HepG2 (cell line): ENCODE results near the gene RBM8A. TPM values are rescaled to one million over a fixed set of nuclear protein-coding genes. Genes with fewer than 3 reads are reported as not detected.
A peak's percentile ranks its signal among the peaks of the same experiment; 100 is the strongest.

Experiments
- ATAC-seq: fragments of 200-7000 bp; cut with Tn5 transposase; 3 replicates; pipeline ENCODE4 v1.9.1; 2020; ENCODE audit warnings: mild to moderate bottlenecking, moderate library complexity
- BruUV-seq: library from RNA; stranded (reverse); fragments of 400-500 nt; replicated peaks from 2 replicates; lab custom pipeline; 2021; lab: Mats Ljungman, UMichigan
- CTCF ChIA-PET: fragments of 300-600 bp; formaldehyde crosslinking; extraction: SDS; loops from one replicate; lab custom pipeline; 2021; ENCODE audit warnings: low total read pairs, inconsistent platforms, low intra/inter-chr PET ratio; lab: Yijun Ruan, JAX
- POLR2A ChIA-PET: fragments of 350-600 bp; sonication (Branson Sonifier 250); formaldehyde crosslinking; loops from one replicate; lab custom pipeline; 2020; ENCODE audit warnings: antibody characterized with exemption, inconsistent platforms; lab: Yijun Ruan, JAX
- DNase-seq: peaks from one replicate; pipeline ENCODE4 v3.0.0-alpha.2; 2015; ENCODE audit warnings: low spot score
- FAIRE-seq: peaks from 3 replicates; lab custom pipeline; 2011; peaks lifted over from hg19 to GRCh38; lab: Jason Lieb, UNC
- H2AFZ ChIP-seq: one replicate; pipeline ENCODE4 v1.6.1; 2011; ENCODE audit warnings: low read length, inconsistent platforms
- H3K27ac ChIP-seq: fragments of 300-600 bp; 3 replicates; pipeline ENCODE4 v1.8.0; 2011; ENCODE audit warnings: mixed run types, mild to moderate bottlenecking, mixed read lengths, low read length, inconsistent platforms; ENCODE audit not compliant: insufficient read depth; ENCODE audit errors: extremely low read length
- H3K27me3 ChIP-seq, 2 experiments: fragments of 200-600 bp in 1 of 2; 2 replicates in 1 of 2; 3 replicates in 1 of 2; pipeline versions ENCODE4 v1.6.0 to v1.8.0; 2011; ENCODE audit warnings: low read length in 2 of 2, mild to moderate bottlenecking in 2 of 2, moderate library complexity in 2 of 2, inconsistent platforms in 1 of 2; ENCODE audit not compliant: insufficient read depth in 2 of 2, control insufficient read depth in 1 of 2
- H3K36me3 ChIP-seq, 2 experiments: fragments of 200-600 bp in 1 of 2; replicated peaks in 1 of 2; 2 replicates in 1 of 2; 3 replicates in 1 of 2; pipeline versions ENCODE4 v1.5.1 to v1.8.0; 2011; ENCODE audit warnings: low read length in 2 of 2, inconsistent platforms in 1 of 2; ENCODE audit not compliant: insufficient read depth in 2 of 2, control insufficient read depth in 1 of 2
- H3K4me1 ChIP-seq: 2 replicates; pipeline ENCODE4 v1.5.1; 2012; ENCODE audit warnings: low read length, inconsistent platforms; ENCODE audit not compliant: insufficient read depth
- H3K4me2 ChIP-seq: 2 replicates; pipeline ENCODE4 v1.6.0; 2011; ENCODE audit warnings: low read depth, low read length, inconsistent platforms
- H3K4me3 ChIP-seq, 3 experiments: fragments of 200-600 bp in 1 of 3; sonication (generic), shearing (Covaris generic) in 1 of 3; replicated peaks in 1 of 3; 2 replicates each; pipeline ENCODE4 v1.5.1; 2011 to 2016; ENCODE audit warnings: low read length in 3 of 3, inconsistent platforms in 2 of 3, low read depth in 2 of 3, mild to moderate bottlenecking in 2 of 3, control low read depth in 1 of 3, mixed read lengths in 1 of 3; ENCODE audit not compliant: insufficient read depth in 1 of 3
- H3K79me2 ChIP-seq: one replicate; pipeline ENCODE4 v1.6.1; 2011; ENCODE audit warnings: low read length, inconsistent platforms; ENCODE audit not compliant: insufficient read depth
- H3K9ac ChIP-seq: 2 replicates; pipeline ENCODE4 v1.6.0; 2011; ENCODE audit warnings: mild to moderate bottlenecking, low read depth, low read length, inconsistent platforms; ENCODE audit not compliant: insufficient read depth
- H3K9me3 ChIP-seq: 2 replicates; pipeline ENCODE4 v1.5.1; 2012; ENCODE audit warnings: mild to moderate bottlenecking, low read length
- H4K20me1 ChIP-seq: 2 replicates; pipeline ENCODE4 v1.6.0; 2011; ENCODE audit warnings: inconsistent platforms, mild to moderate bottlenecking, low read length, moderate library complexity; ENCODE audit not compliant: insufficient read depth
- CEBPG ChIP-seq: IDR thresholded peaks from 2 replicates; pipeline ENCODE4 v1.6.1; 2016
- ERF ChIP-seq: IDR thresholded peaks from 2 replicates; pipeline ENCODE4 v1.6.1; 2018; ENCODE audit warnings: missing biosample characterization, missing genetic modification reagents
- HNRNPK ChIP-seq: fragments of 200-400 bp; formaldehyde crosslinking; IDR thresholded peaks from 2 replicates; pipeline ENCODE4 v1.6.1; 2018; ENCODE audit warnings: low read length, low read depth, moderate library complexity, mild to moderate bottlenecking; ENCODE audit not compliant: poor library complexity, severe bottlenecking
- KMT2B ChIP-seq: IDR thresholded peaks from 2 replicates; pipeline ENCODE4 v1.6.1; 2016; ENCODE audit warnings: missing genetic modification reagents, missing compliant biosample characterization
- MED8 ChIP-seq: sonication (generic); formaldehyde crosslinking; IDR thresholded peaks from 2 replicates; pipeline ENCODE4 v1.8.1; 2023; ENCODE audit warnings: mild to moderate bottlenecking, missing genetic modification reagents; ENCODE audit not compliant: insufficient replicate concordance
- MTF1 ChIP-seq: sonication (generic); formaldehyde crosslinking; IDR thresholded peaks from 2 replicates; pipeline ENCODE4 v1.5.0; 2020; ENCODE audit warnings: missing genetic modification reagents
- NR1H2 ChIP-seq: sonication (generic); formaldehyde crosslinking; IDR thresholded peaks from 2 replicates; pipeline ENCODE4 v1.8.1; 2022; ENCODE audit warnings: low read depth, missing genetic modification reagents, borderline replicate concordance
- NRL ChIP-seq: sonication (generic); formaldehyde crosslinking; IDR thresholded peaks from 2 replicates; pipeline ENCODE4 v1.5.0; 2020; ENCODE audit warnings: missing genetic modification reagents, mild to moderate bottlenecking, moderate library complexity, borderline replicate concordance
- PCBP1 ChIP-seq: fragments of 200-400 bp; formaldehyde crosslinking; IDR thresholded peaks from 2 replicates; pipeline ENCODE4 v1.6.1; 2017; ENCODE audit warnings: mild to moderate bottlenecking, low read depth, low read length, borderline replicate concordance
- ZNF121 ChIP-seq: sonication (generic); formaldehyde crosslinking; IDR thresholded peaks from 2 replicates; pipeline ENCODE4 v1.5.0; 2020; ENCODE audit warnings: mild to moderate bottlenecking, missing genetic modification reagents
- ZNF572 ChIP-seq: sonication (generic); formaldehyde crosslinking; IDR thresholded peaks from 2 replicates; pipeline ENCODE4 v1.5.1; 2020; ENCODE audit warnings: mild to moderate bottlenecking, missing genetic modification reagents
- ZNF788 ChIP-seq: sonication (generic); formaldehyde crosslinking; IDR thresholded peaks from 2 replicates; pipeline ENCODE4 v1.5.0; 2020; ENCODE audit warnings: mild to moderate bottlenecking, missing genetic modification reagents, borderline replicate concordance
- WGBS: methylation state at CpG from one replicate; pipeline ENCODE4 v1.1.6; 2017; ENCODE audit warnings: low lambda C conversion rate; 5-methylcytosine and 5-hydroxymethylcytosine counted together
- in situ Hi-C: cut with HindIII; loops from 2 replicates; pipeline ENCODE4 v1.10.0; 2017; ENCODE audit warnings: low pct_unique_long_range_greater_than_20kb; ENCODE audit not compliant: extremely low pct_ligation_motif_present
- intact Hi-C: fragments of 100-400 bp; cut with micrococcal nuclease; formaldehyde crosslinking; loops from one replicate; pipeline ENCODE4 v1.10.0; 2022; ENCODE audit not compliant: unreplicated experiment
- polyA plus RNA-seq, 8 experiments: library from polyadenylated mRNA; depleted of rRNA in 3 of 8; stranded (reverse) in 7 of 8; unstranded in 1 of 8; fragments of >200 nt; fragmentation: Illumina TruSeq in 4 of 8; extraction: Trizol in 4 of 8; gene quantifications; 2 replicates each; pipeline versions ENCODE4 v1.2.1 to v1.2.3, GENCODE V29; 2011 to 2016; ENCODE audit warnings: low read depth in 4 of 8, missing spikeins in 1 of 8, mixed read lengths in 1 of 8; ENCODE audit not compliant: insufficient read depth in 1 of 8
- total RNA-seq, 5 experiments: library from RNA; depleted of rRNA; stranded (reverse); fragments of >200 nt; fragmentation: Illumina TruSeq; extraction: Trizol; gene quantifications; 2 replicates each; pipeline ENCODE4 v1.2.3, GENCODE V29; 2016; ENCODE audit warnings: low read depth in 1 of 5
- TF ChIP-seq, protein P1 (sequence below): sonication (generic); formaldehyde crosslinking; IDR thresholded peaks from 2 replicates; pipeline ENCODE4 v1.5.0; 2020; ENCODE audit warnings: mild to moderate bottlenecking, missing genetic modification reagents
- TF ChIP-seq, protein P2 (sequence below): IDR thresholded peaks from 2 replicates; pipeline ENCODE4 v1.6.1; 2016
- TF ChIP-seq, protein P3 (sequence below): sonication (generic); formaldehyde crosslinking; conservative IDR thresholded peaks from 2 replicates; pipeline ENCODE4 v1.8.0; 2022; ENCODE audit warnings: missing genetic modification reagents
- TF ChIP-seq, protein P4 (sequence below): sonication (generic); formaldehyde crosslinking; IDR thresholded peaks from 2 replicates; pipeline ENCODE4 v1.8.0; 2022; ENCODE audit warnings: mild to moderate bottlenecking, missing genetic modification reagents, moderate library complexity
- TF ChIP-seq, protein P5 (sequence below): sonication (generic); formaldehyde crosslinking; IDR thresholded peaks from 2 replicates; pipeline ENCODE4 v1.4.0; 2020; ENCODE audit warnings: missing genetic modification reagents, mild to moderate bottlenecking, borderline replicate concordance

The RBM8A gene
- total and polyA plus RNA-seq, 2 of the 13 experiments (the other 11 are each of a cell fraction or from before 2014, with no cell fraction given), result 106 to 162 TPM

DNA sequence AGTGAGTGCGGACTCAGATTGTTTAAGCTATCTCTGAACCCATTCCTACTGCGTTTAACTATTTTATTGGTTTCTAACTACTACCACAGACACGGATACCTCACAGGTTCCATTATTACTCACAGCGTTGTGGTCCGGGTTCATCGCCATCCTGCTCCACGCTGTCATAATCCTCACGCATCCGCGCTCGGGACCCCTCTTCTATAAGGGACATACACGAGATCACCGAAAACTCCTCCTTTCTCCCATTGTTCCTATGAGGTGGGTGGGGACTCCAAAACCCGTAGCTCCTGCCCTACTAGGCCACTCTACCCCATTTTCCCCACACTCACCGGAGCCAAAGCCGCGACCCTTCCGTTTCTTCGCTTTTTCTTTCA, 610 bp downstream of the RBM8A start (continued):
- TF ChIP-seq ERF (CRISPR knock-in tag), result no peak
- TF ChIP-seq, protein P1, sequence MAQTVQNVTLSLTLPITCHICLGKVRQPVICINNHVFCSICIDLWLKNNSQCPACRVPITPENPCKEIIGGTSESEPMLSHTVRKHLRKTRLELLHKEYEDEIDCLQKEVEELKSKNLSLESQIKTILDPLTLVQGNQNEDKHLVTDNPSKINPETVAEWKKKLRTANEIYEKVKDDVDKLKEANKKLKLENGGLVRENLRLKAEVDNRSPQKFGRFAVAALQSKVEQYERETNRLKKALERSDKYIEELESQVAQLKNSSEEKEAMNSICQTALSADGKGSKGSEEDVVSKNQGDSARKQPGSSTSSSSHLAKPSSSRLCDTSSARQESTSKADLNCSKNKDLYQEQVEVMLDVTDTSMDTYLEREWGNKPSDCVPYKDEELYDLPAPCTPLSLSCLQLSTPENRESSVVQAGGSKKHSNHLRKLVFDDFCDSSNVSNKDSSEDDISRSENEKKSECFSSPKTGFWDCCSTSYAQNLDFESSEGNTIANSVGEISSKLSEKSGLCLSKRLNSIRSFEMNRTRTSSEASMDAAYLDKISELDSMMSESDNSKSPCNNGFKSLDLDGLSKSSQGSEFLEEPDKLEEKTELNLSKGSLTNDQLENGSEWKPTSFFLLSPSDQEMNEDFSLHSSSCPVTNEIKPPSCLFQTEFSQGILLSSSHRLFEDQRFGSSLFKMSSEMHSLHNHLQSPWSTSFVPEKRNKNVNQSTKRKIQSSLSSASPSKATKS, result no peak
- TF ChIP-seq, protein P2, sequence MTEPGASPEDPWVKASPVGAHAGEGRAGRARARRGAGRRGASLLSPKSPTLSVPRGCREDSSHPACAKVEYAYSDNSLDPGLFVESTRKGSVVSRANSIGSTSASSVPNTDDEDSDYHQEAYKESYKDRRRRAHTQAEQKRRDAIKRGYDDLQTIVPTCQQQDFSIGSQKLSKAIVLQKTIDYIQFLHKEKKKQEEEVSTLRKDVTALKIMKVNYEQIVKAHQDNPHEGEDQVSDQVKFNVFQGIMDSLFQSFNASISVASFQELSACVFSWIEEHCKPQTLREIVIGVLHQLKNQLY (CRISPR knock-in tag), result no peak
- no peak for TF ChIP-seq ZNF788
- TF ChIP-seq NR1H2, result no peak
- no peak for TF ChIP-seq MED8 (CRISPR knock-in tag)
- TF ChIP-seq PCBP1, result no peak
- TF ChIP-seq ZNF572, result 0 out of 2 replicates have a peak, but pooled peaks have one; percentile 13
- no peak for TF ChIP-seq KMT2B
- TF ChIP-seq MTF1 (CRISPR knock-in tag), result no peak

DNA sequence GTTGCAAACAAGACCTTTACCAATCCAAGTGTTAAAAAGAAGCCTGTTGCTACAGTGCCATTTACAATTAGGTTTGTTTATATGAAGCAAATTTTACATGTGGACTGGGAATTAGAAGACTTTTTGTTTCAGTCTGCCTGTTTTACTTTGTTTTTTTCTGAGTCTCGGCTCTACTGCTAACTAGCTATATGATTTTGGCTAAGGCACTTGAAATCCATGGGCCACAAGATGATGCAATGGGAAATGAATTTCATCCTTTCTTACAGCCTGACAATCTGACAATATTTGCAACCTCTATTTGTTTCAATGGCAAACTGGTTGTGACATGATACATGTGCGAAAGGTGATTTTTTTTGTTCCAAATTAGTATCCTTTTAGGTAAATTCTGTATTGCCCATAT, 5.0 kb downstream of the RBM8A start:
- ATAC-seq, result no peak
- no peak for DNase-seq
- 98% methylated on average over 2 of the region's 2 CpGs for WGBS
- no peak overlapping the region for H3K4me3 ChIP-seq
- no TSS peak for BruUV-seq
- no peak overlapping the region for H3K4me2 ChIP-seq
- H3K27me3 ChIP-seq, result no peaks in the 10 kb centered on the region; a peak in 1 of 5 replicates
- no peaks in the 10 kb centered on the region for H4K20me1 ChIP-seq
- no peak overlapping the region for H3K27ac ChIP-seq
- POLR2A ChIA-PET, result no interaction called here
- in situ Hi-C loops, result no loop called here
- H3K9me3 ChIP-seq, result no peaks in the 10 kb centered on the region
- CTCF ChIA-PET, result no interaction called here
- H3K9ac ChIP-seq, result no peak overlapping the region
- H2AFZ ChIP-seq, result no peak overlapping the region
- H3K36me3 ChIP-seq, result no peaks in the 10 kb centered on the region; a peak in 4 of 5 replicates
- peaks cover 21% of the 10 kb centered on the region for H3K4me1 ChIP-seq
- intact Hi-C loops, result no loop called here
- FAIRE-seq, result no peak
- H3K79me2 ChIP-seq, result peaks cover 22% of the 10 kb centered on the region
- TF ChIP-seq NRL (CRISPR knock-in tag) (no peak), HNRNPK (peak; percentile 62), CEBPG (CRISPR knock-in tag) (0 out of 2 replicates have a peak, but pooled peaks have one; percentile 10), ZNF121 (CRISPR knock-in tag) (no peak), ZNF572 (no peak)
- TF ChIP-seq, protein P3, sequence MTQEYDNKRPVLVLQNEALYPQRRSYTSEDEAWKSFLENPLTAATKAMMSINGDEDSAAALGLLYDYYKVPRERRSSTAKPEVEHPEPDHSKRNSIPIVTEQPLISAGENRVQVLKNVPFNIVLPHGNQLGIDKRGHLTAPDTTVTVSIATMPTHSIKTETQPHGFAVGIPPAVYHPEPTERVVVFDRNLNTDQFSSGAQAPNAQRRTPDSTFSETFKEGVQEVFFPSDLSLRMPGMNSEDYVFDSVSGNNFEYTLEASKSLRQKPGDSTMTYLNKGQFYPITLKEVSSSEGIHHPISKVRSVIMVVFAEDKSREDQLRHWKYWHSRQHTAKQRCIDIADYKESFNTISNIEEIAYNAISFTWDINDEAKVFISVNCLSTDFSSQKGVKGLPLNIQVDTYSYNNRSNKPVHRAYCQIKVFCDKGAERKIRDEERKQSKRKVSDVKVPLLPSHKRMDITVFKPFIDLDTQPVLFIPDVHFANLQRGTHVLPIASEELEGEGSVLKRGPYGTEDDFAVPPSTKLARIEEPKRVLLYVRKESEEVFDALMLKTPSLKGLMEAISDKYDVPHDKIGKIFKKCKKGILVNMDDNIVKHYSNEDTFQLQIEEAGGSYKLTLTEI, result no peak
- TF ChIP-seq, protein P4, sequence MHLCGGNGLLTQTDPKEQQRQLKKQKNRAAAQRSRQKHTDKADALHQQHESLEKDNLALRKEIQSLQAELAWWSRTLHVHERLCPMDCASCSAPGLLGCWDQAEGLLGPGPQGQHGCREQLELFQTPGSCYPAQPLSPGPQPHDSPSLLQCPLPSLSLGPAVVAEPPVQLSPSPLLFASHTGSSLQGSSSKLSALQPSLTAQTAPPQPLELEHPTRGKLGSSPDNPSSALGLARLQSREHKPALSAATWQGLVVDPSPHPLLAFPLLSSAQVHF (CRISPR knock-in tag), result no peak
- TF ChIP-seq, protein P5, sequence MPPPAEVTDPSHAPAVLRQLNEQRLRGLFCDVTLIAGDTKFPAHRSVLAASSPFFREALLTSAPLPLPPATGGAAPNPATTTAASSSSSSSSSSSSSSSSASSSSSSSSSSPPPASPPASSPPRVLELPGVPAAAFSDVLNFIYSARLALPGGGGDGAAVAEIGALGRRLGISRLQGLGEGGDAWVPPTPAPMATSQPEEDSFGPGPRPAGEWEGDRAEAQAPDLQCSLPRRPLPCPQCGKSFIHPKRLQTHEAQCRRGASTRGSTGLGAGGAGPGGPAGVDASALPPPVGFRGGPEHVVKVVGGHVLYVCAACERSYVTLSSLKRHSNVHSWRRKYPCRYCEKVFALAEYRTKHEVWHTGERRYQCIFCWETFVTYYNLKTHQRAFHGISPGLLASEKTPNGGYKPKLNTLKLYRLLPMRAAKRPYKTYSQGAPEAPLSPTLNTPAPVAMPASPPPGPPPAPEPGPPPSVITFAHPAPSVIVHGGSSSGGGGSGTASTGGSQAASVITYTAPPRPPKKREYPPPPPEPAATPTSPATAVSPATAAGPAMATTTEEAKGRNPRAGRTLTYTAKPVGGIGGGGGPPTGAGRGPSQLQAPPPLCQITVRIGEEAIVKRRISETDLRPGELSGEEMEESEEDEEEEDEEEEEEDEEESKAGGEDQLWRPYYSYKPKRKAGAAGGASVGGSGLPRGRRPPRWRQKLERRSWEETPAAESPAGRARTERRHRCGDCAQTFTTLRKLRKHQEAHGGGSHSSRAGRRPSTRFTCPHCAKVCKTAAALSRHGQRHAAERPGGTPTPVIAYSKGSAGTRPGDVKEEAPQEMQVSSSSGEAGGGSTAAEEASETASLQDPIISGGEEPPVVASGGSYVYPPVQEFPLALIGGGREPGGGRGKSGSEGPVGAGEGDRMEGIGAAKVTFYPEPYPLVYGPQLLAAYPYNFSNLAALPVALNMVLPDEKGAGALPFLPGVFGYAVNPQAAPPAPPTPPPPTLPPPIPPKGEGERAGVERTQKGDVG (CRISPR knock-in tag), result no peak
